HG02943 (cell line): ENCODE measurements around the gene RELL2.

Experiments used
- ATAC-seq: cut with Tn5 transposase; IDR thresholded peaks from one replicate; pipeline ENCODE4 v1.9.1; 2021; ENCODE audit warnings: mild to moderate bottlenecking, low read depth, moderate library complexity; ENCODE audit not compliant: unreplicated experiment

Gene RELL2

DNA sequence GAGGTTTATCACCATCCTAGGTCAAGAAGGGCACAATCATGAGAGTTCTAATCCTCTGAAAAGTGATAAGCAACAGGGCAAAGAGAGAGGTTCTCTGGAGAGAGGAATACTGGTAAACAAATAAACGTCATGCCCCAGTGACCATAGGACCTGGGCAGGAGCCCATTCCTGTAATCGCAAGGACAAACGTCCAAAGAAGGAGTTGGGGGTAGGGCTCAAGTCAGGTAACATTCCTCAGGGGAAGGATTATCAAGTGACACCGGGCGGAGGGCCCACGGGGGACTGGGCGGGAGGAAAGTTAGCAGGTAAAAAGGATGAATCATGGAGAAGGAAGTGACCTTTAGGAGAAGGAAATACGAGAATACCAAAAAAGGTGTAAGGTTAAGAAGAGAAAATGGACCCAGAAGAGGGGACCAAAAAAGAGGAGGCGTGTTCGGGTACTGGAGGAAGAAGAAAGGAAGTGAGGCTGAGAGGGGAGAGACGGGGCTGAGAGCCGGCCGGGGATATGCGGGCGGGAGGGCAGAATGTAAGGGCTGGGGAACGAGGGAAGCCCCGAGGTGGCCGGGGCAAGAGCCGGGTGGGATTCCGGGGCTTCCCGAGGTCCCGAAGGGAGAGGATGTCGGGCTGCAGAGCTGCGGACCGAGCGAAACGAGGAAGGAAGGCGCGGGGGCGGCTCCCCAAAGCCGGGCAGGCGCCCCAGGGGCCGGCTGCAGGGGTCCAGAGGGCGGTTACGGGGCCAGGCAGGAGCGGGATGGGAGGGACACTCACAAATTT lies 18.6 kb upstream of the RELL2 start:
- ATAC-seq, result peak; percentile 38

DNA sequence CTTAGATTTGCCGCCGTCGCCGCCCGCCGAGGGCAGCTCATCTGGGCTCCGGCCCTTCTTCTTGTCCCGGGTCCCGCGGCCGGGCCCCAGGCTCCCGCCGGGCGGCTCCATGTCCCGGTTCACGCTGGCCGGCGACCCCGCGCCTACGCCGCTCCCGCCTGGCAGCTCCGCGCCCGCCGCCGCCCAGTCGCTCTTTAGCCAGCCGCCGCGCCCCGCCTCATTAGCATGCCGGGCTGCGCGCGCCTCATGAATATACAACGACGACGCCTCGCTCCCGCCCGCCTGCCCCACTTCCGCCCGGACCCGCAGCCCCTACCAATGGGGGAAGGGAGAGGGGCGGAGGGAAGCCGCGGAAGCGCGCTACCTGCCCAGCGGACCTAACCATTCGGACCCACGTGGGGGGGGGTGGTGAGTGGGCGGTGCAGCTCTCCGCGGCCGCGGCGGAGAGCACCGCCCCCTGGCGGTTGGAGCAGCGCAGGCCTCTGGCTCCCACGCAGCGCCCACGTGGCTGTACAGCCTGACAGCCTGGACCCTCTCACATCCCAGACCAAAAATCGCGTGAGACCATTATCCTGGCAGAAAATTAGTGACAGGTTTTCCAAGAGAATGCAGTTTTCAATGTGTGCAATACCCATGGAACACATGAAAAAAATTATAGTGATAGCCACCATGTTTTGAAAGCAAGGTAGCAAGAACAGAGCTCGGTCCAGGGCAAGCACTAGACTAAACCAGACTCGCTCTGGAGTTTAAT lies 17.8 kb upstream of the RELL2 start, which contains the start of gene DIAPH1:
TSS of gene DIAPH1 (minus strand) at position 197 of the 751 bp plus-strand sequence. CDS start at position 111, 86 bp downstream.
- peak; percentile 85 for ATAC-seq

DNA sequence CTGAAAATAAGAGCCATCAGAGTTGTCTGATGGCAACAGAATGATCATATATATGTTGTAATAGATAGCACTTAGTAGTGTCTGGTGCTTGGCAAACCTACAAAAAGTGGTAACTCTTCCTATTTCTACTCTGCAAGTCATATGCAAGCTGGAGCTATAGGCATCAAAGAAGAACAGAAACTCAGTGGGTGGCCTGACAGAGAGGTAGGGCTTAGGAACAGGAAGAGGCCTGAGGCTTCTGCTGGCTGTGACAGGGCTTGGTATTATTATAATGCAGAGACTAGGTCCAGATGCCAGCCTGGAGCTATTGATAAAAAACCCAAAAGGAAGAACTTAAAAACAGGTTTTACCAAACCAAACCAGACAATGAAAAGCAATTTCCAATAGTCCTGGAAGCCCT lies 13.6 kb upstream of the RELL2 start:
- ATAC-seq, result peak; percentile 35

DNA sequence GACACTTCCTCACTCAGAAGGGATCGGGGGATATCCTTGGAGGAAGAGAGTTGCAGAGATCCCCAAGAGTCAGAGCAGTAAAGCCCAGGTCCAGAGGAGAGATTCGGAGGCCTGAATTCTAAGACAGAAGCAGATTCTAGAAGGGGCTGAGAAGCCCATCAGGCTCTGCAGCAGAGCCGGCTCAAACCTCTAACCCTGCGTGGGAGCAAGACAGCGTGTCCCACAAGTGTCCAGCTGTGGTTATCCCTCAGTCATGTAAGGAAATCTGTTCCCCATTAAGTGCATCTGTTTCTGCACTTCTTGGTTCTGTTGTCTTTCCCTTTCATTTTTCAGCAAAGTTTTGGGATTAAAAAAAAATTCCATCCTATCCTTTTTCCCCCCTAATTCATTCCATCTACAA lies 13.2 kb upstream of the RELL2 start:
- ATAC-seq, result no peak

DNA sequence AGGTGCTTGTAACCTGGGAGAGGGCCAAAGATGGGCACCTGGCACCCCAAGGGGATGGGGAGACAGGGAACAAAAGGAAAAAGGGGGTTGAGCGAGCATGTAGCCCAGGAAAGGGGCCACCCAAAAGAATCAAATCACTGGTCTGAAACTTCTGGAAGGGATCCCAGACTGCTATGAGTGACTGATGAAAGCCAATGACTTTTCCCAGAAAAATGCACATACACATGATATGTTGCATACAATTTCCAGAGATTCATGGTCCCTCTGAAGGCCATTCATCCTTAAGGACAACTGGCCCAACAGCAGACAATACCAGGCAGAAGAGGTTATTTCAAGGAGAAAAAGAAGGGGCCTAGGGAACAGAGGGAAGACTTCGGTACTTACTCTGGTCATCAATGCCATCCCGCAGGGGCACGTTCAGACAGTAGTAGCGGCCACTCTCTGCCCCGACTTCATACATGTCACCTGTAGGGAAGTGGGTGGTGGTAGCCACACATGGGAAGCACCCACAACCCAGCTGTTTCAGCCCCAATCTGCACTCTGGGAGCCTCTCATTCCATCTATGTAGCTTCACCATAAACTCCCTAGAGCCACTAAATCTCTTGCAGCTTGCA lies 8.5 kb upstream of the RELL2 start:
- ATAC-seq, result no peak

DNA sequence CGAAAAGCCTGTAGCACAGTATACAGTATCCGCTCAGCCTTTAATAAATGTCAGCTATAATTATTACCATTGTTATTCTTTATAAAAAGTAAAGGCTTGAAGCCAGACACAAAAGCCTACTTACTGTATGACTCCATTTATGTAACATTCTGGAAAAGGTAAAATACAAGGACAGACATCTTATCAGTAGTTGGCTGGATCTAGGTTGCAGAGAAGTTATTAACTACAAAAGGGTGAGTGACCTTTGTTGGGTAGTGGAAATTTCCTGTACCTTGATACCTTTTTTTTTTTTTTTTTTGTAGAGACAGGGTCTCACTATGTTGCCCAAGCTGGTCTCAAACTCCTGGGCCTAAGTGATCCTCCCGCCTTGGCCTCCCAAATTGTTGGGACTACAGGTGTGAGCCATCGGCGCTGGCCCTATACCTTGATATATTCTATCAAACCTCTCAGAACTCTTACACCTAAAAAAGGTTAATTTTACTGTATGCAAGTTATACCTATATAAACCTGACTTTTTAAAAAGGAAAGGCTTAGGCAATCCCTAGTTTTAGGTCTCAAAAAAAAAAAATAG lies 6.1 kb upstream of the RELL2 start:
- ATAC-seq, result no peak

DNA sequence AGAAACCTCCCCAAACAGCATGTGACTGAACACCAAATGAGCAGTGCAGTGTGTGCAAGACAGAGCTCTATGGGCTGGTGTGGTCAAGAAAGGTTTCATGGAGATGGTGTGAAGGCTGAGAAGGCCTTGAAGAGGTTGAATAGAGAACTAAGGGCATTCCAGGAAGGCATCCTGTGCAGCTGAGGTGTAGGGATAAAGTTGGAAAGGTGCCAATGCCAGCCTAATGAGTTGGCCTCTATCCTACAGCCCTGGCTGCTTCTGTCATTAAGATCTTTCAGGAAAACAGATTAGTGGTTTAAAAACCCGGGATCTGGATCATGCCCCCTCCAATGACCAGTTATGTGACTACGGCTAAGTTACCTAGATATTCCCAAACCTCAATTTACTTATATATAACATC lies 4.1 kb upstream of the RELL2 start:
- ATAC-seq, result no peak

DNA sequence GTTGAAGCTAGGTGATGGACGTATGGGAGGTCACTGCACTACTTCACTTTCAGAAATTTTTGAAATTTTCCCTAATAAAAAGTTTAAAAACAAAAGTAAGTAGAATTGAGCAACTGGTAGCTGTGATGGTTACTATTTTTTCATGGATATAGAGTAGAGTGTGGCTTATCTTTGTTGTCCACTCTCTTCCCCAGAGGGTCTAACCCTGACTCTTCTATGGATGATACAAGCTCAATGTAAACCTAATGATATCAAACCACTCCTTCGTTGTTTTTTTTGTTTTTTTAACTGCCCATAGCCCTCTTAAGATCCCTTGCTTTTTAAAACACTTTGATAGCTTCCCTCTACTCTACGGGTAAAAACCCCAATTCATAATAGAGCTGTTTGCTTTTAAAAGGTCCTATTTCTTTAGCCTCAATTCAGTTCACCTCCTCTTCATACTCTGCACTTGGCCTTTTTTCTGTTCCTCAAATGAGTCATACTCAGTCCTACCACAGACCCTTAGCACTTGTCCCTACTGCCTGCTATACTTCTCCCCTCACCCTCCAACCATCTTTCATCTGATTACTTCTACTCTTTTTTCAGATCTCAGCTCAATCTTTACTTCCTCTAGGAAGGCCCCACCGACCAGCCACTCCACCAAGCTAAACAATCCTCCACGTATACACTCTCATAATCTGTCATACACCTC lies 2.8 kb upstream of the RELL2 start:
- peak; percentile 46 for ATAC-seq

DNA sequence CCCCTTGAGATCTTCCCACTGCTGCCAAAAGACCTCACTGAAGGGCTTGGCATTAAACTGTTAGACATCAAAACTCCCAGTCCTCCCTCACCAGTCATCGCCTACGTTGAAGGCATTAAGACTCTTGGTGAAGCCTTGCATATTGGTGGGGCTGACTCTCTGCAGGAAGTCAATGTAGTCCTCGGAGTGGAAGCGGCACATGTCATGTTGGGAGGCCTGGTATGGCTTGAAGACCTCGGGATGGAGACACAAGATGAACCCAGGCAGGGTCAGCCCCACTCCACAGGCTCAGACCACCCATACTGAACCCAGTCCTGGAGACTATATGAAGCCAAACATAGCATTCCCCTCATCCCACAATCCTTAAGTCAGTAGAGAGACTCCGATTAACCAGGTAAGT lies 2.1 kb upstream of the RELL2 start:
- ATAC-seq, result no peak

DNA sequence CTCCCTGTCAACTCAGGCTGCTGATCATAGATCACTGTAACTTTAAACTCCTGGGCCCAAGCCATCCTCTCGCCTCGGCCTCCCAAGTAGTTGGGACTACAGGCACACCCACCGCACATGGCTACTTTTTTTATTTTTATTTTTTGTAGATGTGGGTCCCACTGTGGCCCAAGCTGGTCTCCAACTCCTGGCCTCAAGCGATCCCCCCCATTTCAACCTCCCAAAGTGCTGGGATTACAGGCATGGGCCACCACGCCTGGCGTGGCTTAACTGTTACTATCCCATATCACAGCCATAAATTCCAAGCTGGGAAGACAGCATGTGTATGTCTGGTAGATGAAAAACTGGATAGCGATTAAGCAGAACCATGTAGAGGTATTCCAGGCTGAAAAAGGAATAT lies 1.2 kb upstream of the RELL2 start:
- no peak for ATAC-seq

DNA sequence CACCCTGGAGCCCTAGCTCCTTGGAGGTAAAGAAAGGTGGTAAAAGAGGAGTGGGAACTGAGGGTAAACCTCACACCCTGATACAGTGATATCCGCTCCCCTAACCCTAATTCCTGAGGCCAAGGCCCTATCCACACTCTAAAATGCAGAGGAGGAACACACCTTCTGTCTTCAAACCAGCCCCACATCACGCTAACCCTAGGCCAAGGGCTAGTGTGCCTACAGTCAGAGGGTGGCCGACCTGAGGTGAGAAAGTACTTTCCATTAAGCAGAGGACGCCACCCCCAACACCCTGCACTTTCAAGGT lies 738 bp upstream of the RELL2 start:
- no peak for ATAC-seq

DNA sequence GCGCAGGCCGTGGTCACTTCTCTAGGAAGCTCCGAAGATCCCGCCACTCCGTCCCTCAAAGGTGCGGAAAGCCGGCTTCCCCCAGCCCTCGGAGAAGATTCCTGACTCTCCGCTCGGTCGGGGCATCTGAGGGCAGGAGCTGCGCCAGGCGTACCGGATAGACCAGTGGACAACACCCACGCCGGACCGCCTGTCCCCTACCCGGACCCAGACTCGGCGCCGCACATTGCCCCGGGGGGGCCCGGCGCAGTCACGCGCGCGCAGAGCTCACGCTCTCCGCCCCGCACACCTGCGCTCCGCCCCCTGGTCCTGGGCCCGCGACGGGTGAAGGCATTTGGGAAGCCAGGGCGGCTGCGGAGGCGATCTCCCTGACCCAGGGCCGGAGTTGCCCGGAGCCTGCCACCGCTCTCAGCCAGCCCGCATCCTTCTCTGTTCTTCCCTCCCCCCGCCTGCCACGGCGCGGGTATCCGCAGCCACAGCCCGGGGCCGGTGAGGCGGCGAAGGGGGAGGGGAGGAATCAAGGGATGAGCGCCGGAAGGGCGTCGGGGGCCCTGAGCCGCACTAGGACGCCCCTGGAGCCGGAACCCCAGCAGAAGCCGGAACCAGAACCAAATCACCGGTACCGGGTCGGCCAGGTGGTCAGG lies 448 bp downstream of the RELL2 start:
- peak; percentile 35 for ATAC-seq

DNA sequence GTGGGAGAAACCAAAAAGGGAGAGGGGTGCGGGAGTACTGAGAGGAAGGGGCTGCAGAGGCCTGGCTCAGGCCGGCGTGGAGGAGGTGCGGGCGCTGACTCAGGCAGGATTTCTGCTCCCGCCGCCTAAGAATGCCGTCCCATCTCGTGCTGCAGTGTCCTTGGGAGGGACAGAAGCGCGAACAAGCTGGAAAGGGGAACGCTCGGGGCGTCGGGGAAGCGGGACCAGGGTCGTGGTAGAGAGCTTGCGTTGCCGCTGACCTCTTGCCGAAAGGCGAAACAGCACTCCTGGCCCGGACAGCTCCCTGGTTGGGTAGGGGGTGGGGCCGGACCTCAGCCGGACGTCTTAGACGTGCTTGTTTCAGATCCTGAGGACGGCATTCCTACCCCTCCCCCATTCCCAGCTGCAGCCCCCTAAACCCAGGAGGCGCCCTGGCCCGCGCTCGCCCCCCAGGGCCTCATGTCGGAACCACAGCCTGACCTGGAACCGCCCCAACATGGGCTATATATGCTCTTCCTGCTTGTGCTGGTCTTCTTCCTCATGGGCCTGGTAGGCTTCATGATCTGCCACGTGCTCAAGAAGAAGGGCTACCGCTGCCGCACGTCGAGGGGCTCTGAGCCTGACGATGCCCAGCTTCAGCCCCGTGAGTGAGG lies 1.1 kb downstream of the RELL2 start:
- no peak for ATAC-seq

DNA sequence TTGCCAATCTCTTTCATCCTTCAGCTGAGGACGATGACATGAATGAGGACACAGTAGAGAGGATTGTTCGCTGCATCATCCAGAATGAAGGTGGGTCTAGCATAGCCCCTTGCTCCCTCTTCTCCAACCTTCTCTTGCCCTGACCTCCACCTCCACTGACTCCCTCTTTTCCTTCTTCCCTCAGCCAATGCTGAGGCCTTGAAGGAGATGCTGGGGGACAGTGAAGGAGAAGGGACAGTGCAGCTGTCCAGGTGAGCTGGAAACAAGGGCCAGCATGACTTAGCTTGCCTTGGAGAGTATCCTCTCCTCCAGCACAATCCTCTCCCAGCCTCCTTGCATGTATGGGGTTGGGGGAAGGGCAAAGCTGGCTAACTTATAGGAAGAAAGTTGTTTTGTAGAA lies 2.0 kb downstream of the RELL2 start:
- no peak for ATAC-seq

DNA sequence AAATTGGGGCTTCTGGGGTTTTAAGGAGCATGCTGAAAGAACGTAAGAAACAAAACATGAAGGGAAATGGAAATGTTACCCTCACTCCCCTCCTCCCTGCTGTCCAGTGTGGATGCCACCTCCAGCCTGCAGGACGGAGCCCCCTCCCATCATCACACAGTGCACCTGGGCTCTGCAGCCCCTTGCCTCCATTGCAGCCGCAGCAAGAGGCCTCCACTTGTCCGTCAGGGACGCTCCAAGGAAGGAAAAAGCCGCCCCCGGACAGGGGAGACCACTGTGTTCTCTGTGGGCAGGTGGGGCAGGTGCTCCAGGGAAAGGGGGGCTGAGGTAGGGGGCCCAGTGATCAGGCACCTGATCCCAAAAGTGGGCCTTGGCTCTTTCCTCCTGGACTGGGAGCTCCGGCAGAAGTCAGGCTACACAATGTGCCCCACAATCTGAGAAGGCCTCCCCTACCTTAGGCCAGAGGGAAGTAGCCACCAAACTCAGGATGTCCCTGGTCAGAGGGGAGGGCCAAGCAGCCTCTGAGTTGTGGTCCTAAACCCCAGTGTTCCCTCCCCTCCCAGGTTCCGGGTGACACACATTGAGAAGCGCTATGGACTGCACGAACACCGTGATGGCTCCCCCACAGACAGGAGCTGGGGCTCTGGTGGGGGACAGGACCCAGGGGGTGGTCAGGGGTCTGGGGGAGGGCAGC lies 2.7 kb downstream of the RELL2 start:
- ATAC-seq, result no peak

DNA sequence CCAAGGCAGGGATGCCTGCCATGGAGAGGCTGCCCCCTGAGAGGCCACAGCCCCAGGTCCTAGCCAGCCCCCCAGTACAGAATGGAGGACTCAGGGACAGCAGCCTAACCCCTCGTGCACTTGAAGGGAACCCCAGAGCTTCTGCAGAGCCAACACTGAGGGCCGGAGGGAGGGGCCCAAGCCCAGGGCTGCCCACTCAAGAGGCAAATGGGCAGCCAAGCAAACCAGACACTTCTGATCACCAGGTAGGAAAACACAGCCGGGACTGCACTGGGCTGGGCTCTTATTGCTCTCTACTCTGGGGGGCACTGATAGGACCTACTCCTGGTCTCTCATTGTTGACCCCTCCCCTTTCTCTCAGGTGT lies 3.2 kb downstream of the RELL2 start:
- ATAC-seq, result no peak

DNA sequence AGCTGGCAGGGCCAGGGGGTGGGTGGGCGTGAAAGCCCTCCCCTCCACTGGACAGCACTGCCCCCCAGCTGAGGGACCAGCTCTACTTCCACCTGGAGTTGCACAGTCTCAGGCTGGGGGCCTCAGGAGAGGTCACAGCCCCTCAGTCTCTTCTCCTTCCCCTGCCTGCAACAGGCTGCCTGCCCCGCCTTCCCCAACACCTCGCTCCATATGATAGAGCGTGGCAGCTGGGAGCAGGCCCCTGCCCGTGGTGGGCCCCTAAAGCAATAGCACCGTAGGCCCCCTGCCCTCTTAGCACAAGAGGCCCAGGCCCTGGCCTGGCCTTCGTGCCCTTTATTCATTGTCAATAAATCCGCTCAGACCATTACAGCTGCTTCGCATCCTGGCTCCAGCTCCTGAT lies 3.9 kb downstream of the RELL2 start:
- no peak for ATAC-seq

DNA sequence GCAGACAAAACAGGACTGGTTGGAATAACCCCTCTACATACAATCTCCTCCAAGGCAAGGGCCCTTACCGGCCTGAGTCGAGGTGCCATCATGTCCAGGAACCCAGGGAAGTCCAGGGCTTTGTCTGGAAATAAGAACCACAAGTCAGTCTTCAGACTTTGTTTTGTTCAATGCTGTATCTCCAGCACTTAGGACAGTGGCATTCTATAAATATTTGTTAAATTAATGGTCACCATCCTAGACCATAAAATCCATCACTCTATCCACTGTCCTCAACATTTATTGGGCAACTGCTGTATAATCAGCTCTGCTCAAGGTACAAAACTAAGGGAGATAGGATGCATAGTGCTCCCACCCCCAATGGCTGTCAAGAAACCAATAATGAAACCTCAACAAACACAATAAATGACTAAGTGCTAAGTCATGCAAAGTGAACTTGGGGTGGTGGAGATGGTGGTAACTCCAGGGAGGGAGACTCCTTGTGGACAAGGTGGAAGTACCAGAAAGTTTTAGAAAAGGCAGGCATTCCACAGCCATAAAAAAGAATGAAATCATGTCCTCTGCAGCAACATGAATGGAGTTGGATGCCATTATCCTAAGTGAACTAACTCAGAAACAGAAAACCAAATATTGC lies 5.0 kb downstream of the RELL2 start:
- no peak for ATAC-seq

DNA sequence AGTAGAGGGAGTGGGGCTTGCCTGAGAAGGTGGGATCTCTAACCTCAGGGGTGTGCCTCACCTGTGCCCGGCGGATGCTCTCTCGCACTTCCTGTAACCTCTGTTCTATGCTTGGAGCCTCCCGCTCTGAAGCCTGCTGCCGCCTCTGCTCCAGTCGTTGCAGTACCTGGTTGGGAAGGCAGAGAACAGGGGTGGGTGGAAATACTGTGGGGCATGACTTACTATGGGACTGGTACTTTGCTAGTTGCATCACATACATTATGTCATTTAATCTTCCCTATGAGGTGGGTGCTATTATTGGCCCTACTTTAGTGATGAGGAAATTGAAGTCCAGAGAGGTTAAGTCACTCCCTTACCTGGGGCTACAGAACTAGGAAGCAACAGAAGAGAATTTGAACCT lies 9.2 kb downstream of the RELL2 start:
- ATAC-seq, result no peak
